Testis (tissue), 3 donors: ENCODE data around the gene PYROXD2. TPM values are rescaled to one million over a fixed set of nuclear protein-coding genes. Genes with fewer than 3 reads are reported as not detected.

Experiments
- DNase-seq: peaks from one replicate; pipeline ENCODE4 v3.0.0-alpha.2; 2019
- H3K27ac ChIP-seq, 2 donors: fragments of 200-600 bp; sonication (generic); one replicate each; pipeline ENCODE4 v1.5.1; 2019
- H3K27me3 ChIP-seq: fragments of 200-600 bp; sonication (generic); one replicate; pipeline ENCODE4 v1.5.1; 2019
- H3K36me3 ChIP-seq: fragments of 200-600 bp; sonication (generic); one replicate; pipeline ENCODE4 v1.5.1; 2017; ENCODE audit warnings: low read depth; ENCODE audit errors: missing control alignments
- H3K4me1 ChIP-seq: fragments of 200-600 bp; sonication (generic); one replicate; pipeline ENCODE4 v1.5.1; 2019
- H3K4me3 ChIP-seq, 2 donors: fragments of 200-600 bp; sonication (generic); one replicate each; pipeline ENCODE4 v1.5.1; 2017 to 2019
- H3K9me3 ChIP-seq: fragments of 200-600 bp; sonication (generic); one replicate; pipeline ENCODE4 v1.5.1; 2017
- CTCF ChIP-seq, 3 experiments: fragments of 450-650 bp in 2 of 3; fragments of 200-600 bp in 1 of 3; sonication (generic) in 1 of 3; IDR thresholded peaks; one replicate each; pipeline ENCODE4 v1.5.1; 2016 to 2019; ENCODE audit warnings: antibody characterized with exemption in 3 of 3, mild to moderate bottlenecking in 2 of 3, moderate library complexity in 1 of 3
- POLR2A ChIP-seq: fragments of 450-650 bp; IDR thresholded peaks from one replicate; pipeline ENCODE4 v1.6.1; 2017; ENCODE audit warnings: antibody characterized with exemption, mild to moderate bottlenecking, moderate library complexity
- WGBS, 2 donors: methylation state at CpG; one replicate each; pipeline ENCODE4 v1.1.5; 2018; 5-methylcytosine and 5-hydroxymethylcytosine counted together
- intact Hi-C: fragments of 100-400 bp; cut with DNase I; formaldehyde crosslinking; loops from one replicate; pipeline ENCODE4 v1.15.1; 2023; ENCODE audit warnings: low total_unique reads
- polyA plus RNA-seq: library from polyadenylated mRNA; stranded (reverse); fragments of 350-450 nt; fragmentation: Illumina TruSeq; extraction: RNeasy Lipid Tissue Mini Kit (QIAGEN cat#74804); gene quantifications from one replicate; pipeline ENCODE4 v1.2.3, GENCODE V29; 2014; ENCODE audit warnings: low read depth, low replicate concordance; ENCODE audit not compliant: insufficient read depth
- total RNA-seq, 2 donors: library from RNA; depleted of rRNA; stranded (reverse); fragments of >200 nt; gene quantifications; one replicate each; pipeline ENCODE4 v1.2.3, GENCODE V29; 2016

PYROXD2 gene
- total and polyA plus RNA-seq, 3 donors from 2014 or later: 10.2 to 20.2 (median 13.0) TPM

GRCh38 chr10:98411166-98411565 lies 3.8 kb downstream of the PYROXD2 start:
- H3K27ac ChIP-seq: no peak overlapping the region
- peaks cover 9% of the 10 kb centered on the region for H3K4me1 ChIP-seq
- no peak overlapping the region for H3K4me3 ChIP-seq
- DNase-seq: no peak
- H3K36me3 ChIP-seq: no peaks in the 10 kb centered on the region
- intact Hi-C loops: no loop called here
- 86 to 95% methylated on average over 10 to 11 of the region's 11 CpGs for WGBS, 2 donors
- no peak for TF ChIP-seq POLR2A
- no peak for TF ChIP-seq CTCF (IDR thresholded peaks at IDR 0.05)
- H3K9me3 ChIP-seq: no peaks in the 10 kb centered on the region
- H3K27me3 ChIP-seq: no peaks in the 10 kb centered on the region

GRCh38 chr10:98410759-98411158 lies 4.2 kb downstream of the PYROXD2 start:
- Histone ChIP-seq H3K9me3 (no peaks in the 10 kb centered on the region), H3K27me3 (no peaks in the 10 kb centered on the region), H3K27ac (no peak overlapping the region), H3K4me3 (no peak overlapping the region), H3K4me1 (peaks cover 9% of the 10 kb centered on the region), H3K36me3 (no peaks in the 10 kb centered on the region)
- TF ChIP-seq POLR2A: no peak
- no peak for TF ChIP-seq CTCF (IDR thresholded peaks at IDR 0.05)
- WGBS, 2 donors: 79 to 87% methylated on average over 8 to 10 of the region's 10 CpGs
- intact Hi-C loops: no loop called here
- DNase-seq: no peak

- peaks cover 6% of the 10 kb centered on the region for H3K4me1 ChIP-seq
- H3K9me3 ChIP-seq: no peaks in the 10 kb centered on the region
- intact Hi-C loops: no loop called here
- no peaks in the 10 kb centered on the region for H3K36me3 ChIP-seq
- DNase-seq: no peak
- no peak for TF ChIP-seq POLR2A
- TF ChIP-seq CTCF (IDR thresholded peaks at IDR 0.05): no peak
- H3K27me3 ChIP-seq: no peaks in the 10 kb centered on the region
- no peak overlapping the region for H3K4me3 ChIP-seq
- no peak overlapping the region for H3K27ac ChIP-seq
- WGBS, 2 donors: 69 to 96% methylated on average over 4 of the region's 4 CpGs
These were observed 4.7 kb downstream of the PYROXD2 start for GRCh38 chr10:98410135-98410743.

- no peaks in the 10 kb centered on the region for H3K36me3 ChIP-seq
- no peaks in the 10 kb centered on the region for H3K4me1 ChIP-seq
These were observed 6.2 kb downstream of the PYROXD2 start for GRCh38 chr10:98408799-98409198.

More at GRCh38 chr10:98408799-98409198, 6.2 kb downstream of the PYROXD2 start:
- TF ChIP-seq CTCF (IDR thresholded peaks at IDR 0.05) (no peak), POLR2A (no peak)
- no peak for DNase-seq
- intact Hi-C loops: no loop called here
- Histone ChIP-seq H3K27me3 (no peaks in the 10 kb centered on the region), H3K27ac (no peak overlapping the region), H3K9me3 (no peaks in the 10 kb centered on the region), H3K4me3 (no peak overlapping the region)
- 87 to 94% methylated on average over 4 of the region's 4 CpGs for WGBS, 2 donors
